Psoas muscle (tissue), 8 donors: ENCODE results near the gene LECT2. TPM values are rescaled to one million over a fixed set of nuclear protein-coding genes. Genes with fewer than 3 reads are reported as not detected.

Source experiments
- ATAC-seq, 4 donors: fragments of 200-7000 bp; cut with Tn5 transposase; one replicate each; pipeline ENCODE4 v1.9.1; 2020; ENCODE audit warnings: moderate library complexity in 3 of 4, mild to moderate bottlenecking in 2 of 4
- DNase-seq, 2 donors: peaks; one replicate each; pipeline ENCODE4 v3.0.0-alpha.2; 2020
- H3K27ac ChIP-seq: fragments of 200-600 bp; one replicate; pipeline ENCODE4 v1.8.0; 2022
- H3K27me3 ChIP-seq, 3 donors: fragments of 200-600 bp in 1 of 3; one replicate each; pipeline versions ENCODE4 v1.6.1 to v1.8.0; 2013 to 2022; ENCODE audit warnings: low read length in 2 of 3, mild to moderate bottlenecking in 2 of 3, moderate library complexity in 1 of 3; ENCODE audit not compliant: insufficient read depth in 3 of 3
- H3K36me3 ChIP-seq, 2 donors: fragments of 200-600 bp in 1 of 2; one replicate each; pipeline versions ENCODE4 v1.6.1 to v1.8.0; 2013 to 2022; ENCODE audit warnings: low read depth in 1 of 2, mild to moderate bottlenecking in 1 of 2, moderate library complexity in 1 of 2; ENCODE audit not compliant: insufficient read depth in 1 of 2
- H3K4me1 ChIP-seq: fragments of 200-600 bp; one replicate; pipeline ENCODE4 v1.8.0; 2022
- H3K4me3 ChIP-seq: fragments of 200-600 bp; one replicate; pipeline ENCODE4 v1.8.0; 2022; ENCODE audit warnings: mild to moderate bottlenecking
- H3K9me3 ChIP-seq: fragments of 200-600 bp; one replicate; pipeline ENCODE4 v1.8.0; 2022
- CTCF ChIP-seq: fragments of 200-600 bp; IDR thresholded peaks from one replicate; pipeline ENCODE4 v1.8.0; 2022; ENCODE audit warnings: antibody characterized with exemption
- WGBS, 3 donors: extraction: QIAGEN DNeasy Blood & Tissue Kit; methylation state at CpG; one replicate each; pipeline versions ENCODE4 v1.1.6 to v1.1.7; 2013; 5-methylcytosine and 5-hydroxymethylcytosine counted together
- intact Hi-C, 2 donors: fragments of 100-400 bp; cut with DNase I; formaldehyde crosslinking; loops; one replicate each; pipeline versions ENCODE4 v1.11.0 to v1.14.2; 2022
- polyA plus RNA-seq, 3 donors: library from polyadenylated mRNA; stranded (reverse); fragments of 200-250 nt; gene quantifications; one replicate each; pipeline ENCODE4 v1.2.3, GENCODE V29; 2013
- total RNA-seq, 4 donors: library from RNA; stranded (reverse); fragmentation: NEBNext Ultra II Directional in 2 of 4; extraction: Animal tissue kit (Norgen Biotek cat#: 25700) in 2 of 4; gene quantifications; one replicate each; pipeline versions ENCODE4 v1.2.1 to v1.2.4, GENCODE V29; 2021 to 2023
- donor health status: healthy with polysubstance abuse.
- donor health status: DM: no; HTN: no; CAD: no; lungs with moderate emphysema.
- donor health status: Bipolar disorder and iron deficiency.
- donor health status: healthy.
- donor health status: DM: yes; HTN: yes; CAD: no.
- donor health status: DM: no; HTN: no; CAD: no.
- donor health status: DM: no; HTN: no; CAD: no.
- donor health status: DM: yes; HTN: yes; CAD: no.

Gene LECT2
- total and polyA plus RNA-seq, 7 donors, result not detected

- Histone ChIP-seq H3K36me3 (no peaks in the 10 kb centered on the region), H3K4me1 (no peaks in the 10 kb centered on the region), H3K27ac (no peak overlapping the region), H3K4me3 (no peak overlapping the region), H3K9me3 (no peaks in the 10 kb centered on the region), H3K27me3 (no peaks in the 10 kb centered on the region)
- intact Hi-C loops, result no loop called here
- WGBS, 3 donors, result 84 to 92% (median 90%) methylated on average over 2 of the region's 2 CpGs
- ATAC-seq, result no peak
- no peak for DNase-seq
- no peak for TF ChIP-seq CTCF
Measured at GRCh38 chr5:135953850-135954249, 933 bp downstream of the LECT2 start.

GRCh38 chr5:135952683-135953082 is 2.1 kb downstream of the LECT2 start:
- no peaks in the 10 kb centered on the region for H3K9me3 ChIP-seq
- TF ChIP-seq CTCF, result no peak
- no peak for ATAC-seq
- intact Hi-C loops, result no loop called here
- WGBS, 3 donors, result 76 to 85% (median 76%) methylated on average over 4 of the region's 4 CpGs
- H3K27me3 ChIP-seq, result no peaks in the 10 kb centered on the region
- no peak overlapping the region for H3K27ac ChIP-seq
- H3K36me3 ChIP-seq, result no peaks in the 10 kb centered on the region
- no peak overlapping the region for H3K4me3 ChIP-seq
- H3K4me1 ChIP-seq, result no peaks in the 10 kb centered on the region
- DNase-seq, result no peak

GRCh38 chr5:135951807-135952206 is 3.0 kb downstream of the LECT2 start:
- Histone ChIP-seq H3K36me3 (no peaks in the 10 kb centered on the region), H3K27ac (no peak overlapping the region), H3K4me3 (no peak overlapping the region), H3K27me3 (no peaks in the 10 kb centered on the region), H3K9me3 (no peaks in the 10 kb centered on the region), H3K4me1 (no peaks in the 10 kb centered on the region)
- TF ChIP-seq CTCF, result no peak
- 75 to 84% (median 78%) methylated on average over 6 of the region's 6 CpGs for WGBS, 3 donors
- no peak for DNase-seq
- ATAC-seq, result no peak
- intact Hi-C loops, result no loop called here

GRCh38 chr5:135951257-135951656 is 3.5 kb downstream of the LECT2 start:
- Histone ChIP-seq H3K4me3 (no peak overlapping the region), H3K36me3 (no peaks in the 10 kb centered on the region), H3K27ac (no peak overlapping the region), H3K27me3 (no peaks in the 10 kb centered on the region), H3K9me3 (no peaks in the 10 kb centered on the region), H3K4me1 (no peaks in the 10 kb centered on the region)
- intact Hi-C loops, result no loop called here
- 65 to 80% (median 69%) methylated on average over 4 of the region's 4 CpGs for WGBS, 3 donors
- no peak for TF ChIP-seq CTCF
- no peak for DNase-seq
- ATAC-seq, result no peak

- H3K9me3 ChIP-seq, result no peaks in the 10 kb centered on the region
- intact Hi-C loops, result no loop called here
- 75 to 79% (median 77%) methylated on average over 3 of the region's 3 CpGs for WGBS, 3 donors
Measured at GRCh38 chr5:135950611-135951010, 4.2 kb downstream of the LECT2 start.

More at GRCh38 chr5:135950611-135951010, 4.2 kb downstream of the LECT2 start:
- no peaks in the 10 kb centered on the region for H3K36me3 ChIP-seq
- no peak overlapping the region for H3K27ac ChIP-seq
- DNase-seq, result no peak
- no peak overlapping the region for H3K4me3 ChIP-seq
- no peaks in the 10 kb centered on the region for H3K27me3 ChIP-seq
- no peak for ATAC-seq
- H3K4me1 ChIP-seq, result no peaks in the 10 kb centered on the region
- TF ChIP-seq CTCF, result no peak
